NCI-H2029 (cell line): Measurements from ENCODE around the gene MICU2.

Experiments used
- DNase-seq: peaks from one replicate; lab custom pipeline; 2025; lab: John Stamatoyannopoulos, UW

MICU2 gene

GRCh38 chr13:21481359-21481758 is 122.6 kb downstream of the MICU2 start:
- DNase-seq, result peak; percentile 13

- peak; percentile 49 for DNase-seq
Observed at GRCh38 chr13:21478881-21479808, 124.8 kb downstream of the MICU2 start.

GRCh38 chr13:21476893-21477472 is 127.0 kb downstream of the MICU2 start:
- DNase-seq, result peak; percentile 63

GRCh38 chr13:21475115-21475514 is 128.9 kb downstream of the MICU2 start:
- DNase-seq, result no peak

GRCh38 chr13:21470785-21471184 is 133.2 kb downstream of the MICU2 start:
- no peak for DNase-seq

- DNase-seq, result no peak
Observed at GRCh38 chr13:21466527-21466926, 137.4 kb downstream of the MICU2 start.

- peak; percentile 20 for DNase-seq
Observed at GRCh38 chr13:21465710-21466160, 138.2 kb downstream of the MICU2 start.

GRCh38 chr13:21463424-21463823 is 140.5 kb downstream of the MICU2 start:
- no peak for DNase-seq

- no peak for DNase-seq
Observed at GRCh38 chr13:21461131-21461530, 142.8 kb downstream of the MICU2 start.

- peak; percentile 48 for DNase-seq
Observed at GRCh38 chr13:21458813-21459701, 144.9 kb downstream of the MICU2 start, which contains the start of gene ZDHHC20. Gene ZDHHC20, minus strand, starts transcription at chr13:21459303. Its CDS starts 132 bp downstream, at chr13:21459171.

GRCh38 chr13:21458451-21458812 is 145.5 kb downstream of the MICU2 start:
- peak; percentile 6 for DNase-seq

- no peak for DNase-seq
Observed at GRCh38 chr13:21453387-21454081, 150.4 kb downstream of the MICU2 start.

GRCh38 chr13:21450936-21451335 is 153.0 kb downstream of the MICU2 start:
- no peak for DNase-seq

- no peak for DNase-seq
Observed at GRCh38 chr13:21446656-21447055, 157.3 kb downstream of the MICU2 start.

GRCh38 chr13:21445759-21446158 is 158.2 kb downstream of the MICU2 start:
- no peak for DNase-seq

GRCh38 chr13:21443171-21443570 is 160.8 kb downstream of the MICU2 start:
- no peak for DNase-seq
